ENCODE results near the gene NOTCH2.
"Not testable (repeated sequence)": the region's sequence is repeated elsewhere in the genome, so short reads cannot be mapped to it uniquely, and the experiment has no call there.

DNA sequence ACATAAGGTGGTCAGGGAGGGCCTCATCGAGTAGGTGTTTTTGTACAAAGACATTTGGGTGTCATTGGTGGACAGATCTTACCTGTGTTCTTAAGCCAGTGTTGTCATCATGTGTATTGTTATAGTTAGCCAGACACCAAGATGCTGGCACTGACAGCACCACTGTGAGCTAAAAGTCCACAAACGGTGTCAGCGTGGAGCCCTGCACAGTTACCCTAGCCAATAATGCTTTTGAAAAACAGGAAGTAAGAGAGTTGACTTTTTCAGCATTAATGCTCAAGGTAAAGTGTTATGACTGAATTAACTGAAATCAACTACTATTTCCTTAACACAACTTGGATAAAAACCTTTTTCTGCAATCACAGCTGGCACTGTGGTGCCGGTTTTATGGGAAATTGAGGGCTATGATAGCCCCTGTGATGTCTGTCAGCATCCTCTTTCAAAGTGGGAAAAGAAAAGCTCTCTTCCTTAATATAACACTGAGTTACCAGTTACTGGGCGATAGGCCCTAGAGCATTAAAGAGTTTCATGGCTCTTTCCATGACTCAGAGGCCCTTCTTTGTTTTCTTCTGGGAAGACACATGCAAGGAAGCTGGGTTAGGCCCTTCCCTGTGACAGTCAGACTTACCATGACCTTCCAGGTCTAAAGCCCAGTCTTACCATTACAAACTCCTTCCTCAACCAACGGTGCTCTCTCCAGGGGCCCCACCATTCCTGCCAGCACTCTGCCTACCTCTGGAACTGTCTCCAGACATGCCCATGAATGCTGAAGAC is 29.7 kb upstream of the NOTCH2 start:
- TF ChIP-seq, protein P1, sequence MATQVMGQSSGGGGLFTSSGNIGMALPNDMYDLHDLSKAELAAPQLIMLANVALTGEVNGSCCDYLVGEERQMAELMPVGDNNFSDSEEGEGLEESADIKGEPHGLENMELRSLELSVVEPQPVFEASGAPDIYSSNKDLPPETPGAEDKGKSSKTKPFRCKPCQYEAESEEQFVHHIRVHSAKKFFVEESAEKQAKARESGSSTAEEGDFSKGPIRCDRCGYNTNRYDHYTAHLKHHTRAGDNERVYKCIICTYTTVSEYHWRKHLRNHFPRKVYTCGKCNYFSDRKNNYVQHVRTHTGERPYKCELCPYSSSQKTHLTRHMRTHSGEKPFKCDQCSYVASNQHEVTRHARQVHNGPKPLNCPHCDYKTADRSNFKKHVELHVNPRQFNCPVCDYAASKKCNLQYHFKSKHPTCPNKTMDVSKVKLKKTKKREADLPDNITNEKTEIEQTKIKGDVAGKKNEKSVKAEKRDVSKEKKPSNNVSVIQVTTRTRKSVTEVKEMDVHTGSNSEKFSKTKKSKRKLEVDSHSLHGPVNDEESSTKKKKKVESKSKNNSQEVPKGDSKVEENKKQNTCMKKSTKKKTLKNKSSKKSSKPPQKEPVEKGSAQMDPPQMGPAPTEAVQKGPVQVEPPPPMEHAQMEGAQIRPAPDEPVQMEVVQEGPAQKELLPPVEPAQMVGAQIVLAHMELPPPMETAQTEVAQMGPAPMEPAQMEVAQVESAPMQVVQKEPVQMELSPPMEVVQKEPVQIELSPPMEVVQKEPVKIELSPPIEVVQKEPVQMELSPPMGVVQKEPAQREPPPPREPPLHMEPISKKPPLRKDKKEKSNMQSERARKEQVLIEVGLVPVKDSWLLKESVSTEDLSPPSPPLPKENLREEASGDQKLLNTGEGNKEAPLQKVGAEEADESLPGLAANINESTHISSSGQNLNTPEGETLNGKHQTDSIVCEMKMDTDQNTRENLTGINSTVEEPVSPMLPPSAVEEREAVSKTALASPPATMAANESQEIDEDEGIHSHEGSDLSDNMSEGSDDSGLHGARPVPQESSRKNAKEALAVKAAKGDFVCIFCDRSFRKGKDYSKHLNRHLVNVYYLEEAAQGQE (IDR thresholded peaks at IDR 0.05): not testable (repeated sequence)
- TF ChIP-seq, protein P2, sequence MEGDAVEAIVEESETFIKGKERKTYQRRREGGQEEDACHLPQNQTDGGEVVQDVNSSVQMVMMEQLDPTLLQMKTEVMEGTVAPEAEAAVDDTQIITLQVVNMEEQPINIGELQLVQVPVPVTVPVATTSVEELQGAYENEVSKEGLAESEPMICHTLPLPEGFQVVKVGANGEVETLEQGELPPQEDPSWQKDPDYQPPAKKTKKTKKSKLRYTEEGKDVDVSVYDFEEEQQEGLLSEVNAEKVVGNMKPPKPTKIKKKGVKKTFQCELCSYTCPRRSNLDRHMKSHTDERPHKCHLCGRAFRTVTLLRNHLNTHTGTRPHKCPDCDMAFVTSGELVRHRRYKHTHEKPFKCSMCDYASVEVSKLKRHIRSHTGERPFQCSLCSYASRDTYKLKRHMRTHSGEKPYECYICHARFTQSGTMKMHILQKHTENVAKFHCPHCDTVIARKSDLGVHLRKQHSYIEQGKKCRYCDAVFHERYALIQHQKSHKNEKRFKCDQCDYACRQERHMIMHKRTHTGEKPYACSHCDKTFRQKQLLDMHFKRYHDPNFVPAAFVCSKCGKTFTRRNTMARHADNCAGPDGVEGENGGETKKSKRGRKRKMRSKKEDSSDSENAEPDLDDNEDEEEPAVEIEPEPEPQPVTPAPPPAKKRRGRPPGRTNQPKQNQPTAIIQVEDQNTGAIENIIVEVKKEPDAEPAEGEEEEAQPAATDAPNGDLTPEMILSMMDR (IDR thresholded peaks at IDR 0.05; ENCODE audit: low read depth, low read length, missing input control): not testable (repeated sequence)
- TF ChIP-seq SP1 (IDR thresholded peaks at IDR 0.05); TAF1 (conservative IDR thresholded peaks at IDR 0.05); HNF4A (conservative IDR thresholded peaks at IDR 0.05); GABPA (IDR thresholded peaks at IDR 0.05 in 1 of 2, conservative IDR thresholded peaks at IDR 0.05 in 1 of 2): not testable (repeated sequence)
